Stimulated activated CD4-positive, alpha-beta T cell treated with anti-CD3 and anti-CD28 coated beads, Interleukin-1b, Interleukin-23, amount 100 ng/mL, for 24 hours (primary cell): ENCODE results near the gene DIDO1.
A peak's percentile ranks its signal among the peaks of the same experiment; 100 is the strongest.
"Not testable (repeated sequence)": the region's sequence is repeated elsewhere in the genome, so short reads cannot be mapped to it uniquely, and the experiment has no call there.

Source experiments
- DNase-seq, 4 experiments: peaks; one replicate each; pipeline ENCODE4 v3.0.0-alpha.2; 2020; ENCODE audit warnings: low read depth in 4 of 4, low spot score in 1 of 4

Gene DIDO1

GRCh38 chr20:62962891-62963613 lies 36.7 kb upstream of the DIDO1 start:
- DNase-seq, result no peak

GRCh38 chr20:62962221-62962879 lies 36.0 kb upstream of the DIDO1 start:
- no peak for DNase-seq

- DNase-seq, result no peak
These were observed 35.5 kb upstream of the DIDO1 start for GRCh38 chr20:62961799-62962198.

- no peak for DNase-seq
These were observed 35.0 kb upstream of the DIDO1 start for GRCh38 chr20:62961310-62961783.

GRCh38 chr20:62960446-62961309 lies 34.4 kb upstream of the DIDO1 start:
- DNase-seq, result not testable (repeated sequence)

- no peak for DNase-seq
These were observed 33.7 kb upstream of the DIDO1 start for GRCh38 chr20:62959998-62960436.

GRCh38 chr20:62959101-62959971 lies 33.0 kb upstream of the DIDO1 start:
- DNase-seq, result no peak

GRCh38 chr20:62958388-62959100 lies 32.2 kb upstream of the DIDO1 start:
- no peak for DNase-seq

GRCh38 chr20:62957136-62958117 lies 31.1 kb upstream of the DIDO1 start:
- DNase-seq, result no peak

GRCh38 chr20:62956387-62957135 lies 30.3 kb upstream of the DIDO1 start:
- no peak for DNase-seq

- DNase-seq, result no peak
These were observed 29.4 kb upstream of the DIDO1 start for GRCh38 chr20:62955519-62956386.

GRCh38 chr20:62953839-62954703 lies 27.8 kb upstream of the DIDO1 start:
- peak in 1 of 4 experiments; percentile 20 for DNase-seq

- DNase-seq, result no peak
These were observed 26.9 kb upstream of the DIDO1 start for GRCh38 chr20:62952968-62953838.

- DNase-seq, result peak in 2 of 4 experiments; percentile 20 to 40
These were observed 26.2 kb upstream of the DIDO1 start, which contains the start of gene SLC17A9 for GRCh38 chr20:62952373-62952967. SLC17A9 (plus strand) TSS chr20:62952709; CDS start chr20:62952831, 122 bp downstream.
